Progenitor cell of endocrine pancreas (in vitro differentiated cells): ENCODE results near the gene MED23. TPM values are rescaled to one million over a fixed set of nuclear protein-coding genes. Genes with fewer than 3 reads are reported as not detected.

Source experiments
- DNase-seq: peaks from one replicate; pipeline ENCODE4 v3.0.0; 2021; ENCODE audit warnings: low spot score; ENCODE audit not compliant: unreplicated experiment
- H3K27ac Mint-ChIP-seq: 2 replicates; pipeline ENCODE4 v1.8.0; 2021; ENCODE audit warnings: mild to moderate bottlenecking, moderate library complexity, mixed read lengths
- H3K27me3 Mint-ChIP-seq: 2 replicates; pipeline ENCODE4 v1.8.0; 2021; ENCODE audit warnings: mixed read lengths
- H3K36me3 Mint-ChIP-seq: 2 replicates; pipeline ENCODE4 v1.8.0; 2022; ENCODE audit warnings: mixed read lengths; ENCODE audit not compliant: insufficient read depth
- H3K4me1 Mint-ChIP-seq: 2 replicates; pipeline ENCODE4 v1.8.0; 2021; ENCODE audit warnings: low read depth, mixed read lengths
- H3K4me3 Mint-ChIP-seq: 2 replicates; pipeline ENCODE4 v1.8.0; 2021; ENCODE audit warnings: low read depth, mild to moderate bottlenecking, moderate library complexity, mixed read lengths
- H3K9me3 Mint-ChIP-seq: 2 replicates; pipeline ENCODE4 v1.8.0; 2021; ENCODE audit warnings: low read depth, mixed read lengths
- CTCF ChIP-seq: fragments of 200-600 bp; sonication (generic); IDR thresholded peaks from one replicate; pipeline ENCODE4 v1.5.0; 2021; ENCODE audit warnings: antibody characterized with exemption, mild to moderate bottlenecking; ENCODE audit not compliant: unreplicated experiment
- total RNA-seq: library from RNA; stranded (reverse); gene quantifications from 2 replicates; pipeline ENCODE4 v1.2.1, GENCODE V29; 2021

MED23 gene
- total RNA-seq, 1 donor from 2014 or later: 39.4 TPM

- Mint-ChIP-seq H3K36me3 (peaks cover 36% of the 10 kb centered on the region), H3K27me3 (no peaks in the 10 kb centered on the region), H3K27ac (no peak overlapping the region), H3K9me3 (no peaks in the 10 kb centered on the region), H3K4me1 (no peaks in the 10 kb centered on the region), H3K4me3 (no peak overlapping the region)
- no peak for DNase-seq
- peak; percentile 60 for TF ChIP-seq CTCF
These were observed 30.6 kb downstream of the MED23 start for GRCh38 chr6:131597446-131597845.

- Mint-ChIP-seq H3K9me3 (no peaks in the 10 kb centered on the region), H3K4me3 (no peak overlapping the region), H3K4me1 (no peaks in the 10 kb centered on the region), H3K36me3 (peaks cover 35% of the 10 kb centered on the region), H3K27me3 (no peaks in the 10 kb centered on the region), H3K27ac (no peak overlapping the region)
- DNase-seq: no peak
- TF ChIP-seq CTCF: no peak
These were observed 34.0 kb downstream of the MED23 start for GRCh38 chr6:131594074-131594473.

GRCh38 chr6:131592935-131593334 lies 35.1 kb downstream of the MED23 start:
- Mint-ChIP-seq H3K4me1 (no peaks in the 10 kb centered on the region), H3K9me3 (no peaks in the 10 kb centered on the region), H3K27ac (no peak overlapping the region), H3K36me3 (peaks cover 32% of the 10 kb centered on the region), H3K4me3 (no peak overlapping the region), H3K27me3 (no peaks in the 10 kb centered on the region)
- TF ChIP-seq CTCF: no peak
- no peak for DNase-seq

GRCh38 chr6:131588643-131589042 lies 39.4 kb downstream of the MED23 start:
- Mint-ChIP-seq H3K4me1 (no peaks in the 10 kb centered on the region), H3K27ac (no peak overlapping the region), H3K9me3 (no peaks in the 10 kb centered on the region), H3K27me3 (no peaks in the 10 kb centered on the region), H3K36me3 (peaks cover 23% of the 10 kb centered on the region), H3K4me3 (no peak overlapping the region)
- DNase-seq: no peak
- no peak for TF ChIP-seq CTCF

GRCh38 chr6:131587909-131588308 lies 40.1 kb downstream of the MED23 start:
- Mint-ChIP-seq H3K27me3 (no peaks in the 10 kb centered on the region), H3K9me3 (no peaks in the 10 kb centered on the region), H3K27ac (no peak overlapping the region), H3K4me3 (no peak overlapping the region), H3K4me1 (no peaks in the 10 kb centered on the region), H3K36me3 (peaks cover 21% of the 10 kb centered on the region)
- no peak for DNase-seq
- TF ChIP-seq CTCF: no peak
